ENCODE measurements around the gene TLL2. TPM values are rescaled to one million over a fixed set of nuclear protein-coding genes. Genes with fewer than 3 reads are reported as not detected.

The TLL2 gene
- total and polyA plus RNA-seq, 9 of the 15 experiments (the other 6 are each of a cell fraction or from before 2014, with no cell fraction given): 0.09 TPM; not detected in 8

- H3K27me3 ChIP-seq (ENCODE audit: control insufficient read depth in 2 of 2, insufficient read depth in 2 of 2, low read length in 2 of 2): peaks cover 0 to 6% of the 10 kb centered on the region in 2 experiments; a peak in 2 of 5 replicates
- no peak overlapping the region for H3K9ac ChIP-seq (ENCODE audit: insufficient read depth in 1 of 2, low read depth in 2 of 2, low read length in 2 of 2)
- no peaks in the 10 kb centered on the region for H4K20me1 ChIP-seq (replicated peaks; ENCODE audit: control insufficient read depth, insufficient read depth, low read length)
- WGBS (ENCODE audit: insufficient coverage, low coverage, missing lambda C conversion rate): 1% methylated on average over 9 of the region's 10 CpGs
- no peak overlapping the region for H3K4me3 ChIP-seq
- no peak overlapping the region for H2AFZ ChIP-seq (ENCODE audit: low read depth, low read length)
- H3K9me3 ChIP-seq (replicated peaks; ENCODE audit: control insufficient read depth, insufficient read depth, low read depth, low read length): no peaks in the 10 kb centered on the region
- H3K9me1 ChIP-seq (ENCODE audit: control insufficient read depth, insufficient read depth, low read length): no peaks in the 10 kb centered on the region
- H3K27ac ChIP-seq (ENCODE audit: extremely low read depth, low read depth, low read length): no peak overlapping the region
- H3K4me2 ChIP-seq (ENCODE audit: insufficient read depth, low read length): no peak overlapping the region
- FAIRE-seq (no peak), ATAC-seq (no peak), DNase-seq (ENCODE audit: extremely low read depth in 1 of 4, low spot score in 3 of 4) (no peak)
- in situ Hi-C loops (cut with MboI): no loop called here
- no peaks in the 10 kb centered on the region for H3K36me3 ChIP-seq (ENCODE audit: control insufficient read depth, insufficient read depth, low read length)
- H3K79me2 ChIP-seq (ENCODE audit: control insufficient read depth, insufficient read depth, low read length): no peaks in the 10 kb centered on the region
- POLR2A ChIA-PET: no interaction called here
- BruUV-seq (replicated peaks): no TSS peak
- CTCF ChIA-PET (ENCODE audit: low intra/inter-chr PET ratio): no interaction called here
- intact Hi-C loops (cut with micrococcal nuclease): no loop called here
- no peaks in the 10 kb centered on the region for H3K4me1 ChIP-seq (replicated peaks in 1 of 2; ENCODE audit: control insufficient read depth in 2 of 2, insufficient read depth in 2 of 2, low read length in 2 of 2)
- TF ChIP-seq CBFB (CRISPR knock-in tag; IDR thresholded peaks at IDR 0.05) (no peak), ZFP30 (CRISPR knock-in tag; IDR thresholded peaks at IDR 0.05; ENCODE audit: borderline replicate concordance) (no peak), PRMT5 (CRISPR knock-in tag; IDR thresholded peaks at IDR 0.05) (no peak), EP300 (IDR thresholded peaks at IDR 0.05; ENCODE audit: low read length) (no peak), SNRNP70 (optimal IDR thresholded peaks at IDR 0.05; ENCODE audit: low read depth, low read length) (no peak), TCF7L2 (IDR thresholded peaks at IDR 0.05; ENCODE audit: low read depth, low read length) (no peak), L3MBTL2 (IDR thresholded peaks at IDR 0.05) (no peak), ZNF184 (CRISPR knock-in tag; IDR thresholded peaks at IDR 0.05) (no peak), KAT7 (CRISPR knock-in tag; IDR thresholded peaks at IDR 0.05; ENCODE audit: borderline replicate concordance) (no peak), MIER1 (IDR thresholded peaks at IDR 0.05; ENCODE audit: low read depth) (no peak), FOS (IDR thresholded peaks at IDR 0.05; ENCODE audit: extremely low read depth, insufficient read length) (no peak), SRSF7 (optimal IDR thresholded peaks at IDR 0.05; ENCODE audit: low read depth, low read length) (no peak)
Observed at GRCh38 chr10:96440361-96441292, 73.1 kb downstream of the TLL2 start.

All from K562 (cell line).